Cardiac muscle cell (in vitro differentiated cells and primary cell): Measurements from ENCODE around the gene LHFPL6. TPM values are rescaled to one million over a fixed set of nuclear protein-coding genes. Genes with fewer than 3 reads are reported as not detected.
A peak's percentile ranks its signal among the peaks of the same experiment; 100 is the strongest.

Experiments
- DNase-seq, 2 donors: peaks; one replicate each; pipeline versions ENCODE4 v3.0.0 to v3.0.0-alpha.2; 2010 to 2017; ENCODE audit warnings: low read depth in 1 of 2, low spot score in 1 of 2
- H3K27ac ChIP-seq: fragments of 200-600 bp; sonication (generic); 2 replicates; pipeline ENCODE4 v1.5.1; 2016
- H3K27me3 ChIP-seq: fragments of 200-600 bp; sonication (generic); 2 replicates; pipeline ENCODE4 v1.6.0; 2016; ENCODE audit warnings: control low read depth
- H3K36me3 ChIP-seq: fragments of 200-600 bp; sonication (generic); 2 replicates; pipeline ENCODE4 v1.5.1; 2016; ENCODE audit warnings: control low read depth
- H3K4me1 ChIP-seq: fragments of 200-600 bp; sonication (generic); 2 replicates; pipeline ENCODE4 v1.8.1; 2017; ENCODE audit warnings: low read depth, mild to moderate bottlenecking, mixed run types
- H3K4me3 ChIP-seq: fragments of 200-600 bp; sonication (generic); 2 replicates; pipeline ENCODE4 v1.5.1; 2016; ENCODE audit warnings: mild to moderate bottlenecking
- H3K9me3 ChIP-seq: fragments of 200-600 bp; sonication (generic); 2 replicates; pipeline ENCODE4 v1.5.1; 2017; ENCODE audit warnings: low read depth, mild to moderate bottlenecking, control low read depth
- CTCF ChIP-seq: IDR thresholded peaks from 2 replicates; pipeline ENCODE4 v1.5.1; 2012; ENCODE audit warnings: low read depth, mild to moderate bottlenecking, low read length
- polyA plus RNA-seq: library from polyadenylated mRNA; unstranded; fragments of >200 nt; fragmentation: Nextera tagmentation; extraction: Ambion mirVana; gene quantifications from 2 replicates; pipeline ENCODE4 v1.2.1, GENCODE V29; 2016
- total RNA-seq: library from RNA; depleted of rRNA; stranded (reverse); fragments of >200 nt; gene quantifications from 2 replicates; pipeline ENCODE4 v1.2.3, GENCODE V29; 2016

Gene LHFPL6
- total and polyA plus RNA-seq, 2 experiments from 2014 or later: 10.0 to 19.2 TPM

DNA sequence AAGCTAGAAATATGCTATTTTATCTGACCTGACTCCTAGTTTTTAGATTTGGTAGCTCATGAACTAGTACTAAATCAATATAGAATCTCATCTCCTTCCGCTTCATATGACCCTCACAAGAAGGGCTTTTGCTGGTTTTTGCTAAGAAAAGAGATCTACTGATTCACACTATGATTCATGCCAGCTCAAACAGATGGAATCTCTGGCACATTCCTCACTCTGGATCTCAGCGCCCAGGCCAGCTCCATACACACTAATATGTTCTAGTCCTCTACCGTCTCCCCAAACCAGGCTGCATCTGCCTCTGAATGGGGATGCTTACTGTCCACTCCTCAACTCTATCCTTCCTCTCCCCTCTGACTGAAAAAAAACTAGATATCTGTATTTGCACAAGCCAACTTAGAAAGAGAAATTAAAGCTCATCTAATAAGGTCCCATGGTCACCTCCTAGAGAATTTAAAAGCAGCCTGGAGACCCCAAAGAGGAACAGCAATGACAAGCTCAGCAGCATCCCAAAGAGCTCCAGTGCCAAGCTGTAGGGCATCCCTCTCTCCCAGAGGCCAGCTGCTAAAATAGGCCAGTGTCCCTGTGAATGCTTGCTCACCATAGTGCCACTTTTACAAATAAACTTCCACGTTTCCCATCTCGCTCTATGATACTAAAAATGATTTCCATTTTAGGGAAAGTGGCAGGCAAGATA, 74.9 kb downstream of the LHFPL6 start:
- H3K27me3 ChIP-seq: peaks cover 3% of the 10 kb centered on the region

GRCh38 chr13:39527301-39527700, 75.7 kb downstream of the LHFPL6 start:
- no peak overlapping the region for H3K27ac ChIP-seq
- no peaks in the 10 kb centered on the region for H3K4me1 ChIP-seq
- H3K27me3 ChIP-seq: peaks cover 3% of the 10 kb centered on the region
- H3K4me3 ChIP-seq: no peak overlapping the region
- TF ChIP-seq CTCF: no peak
- DNase-seq: no peak
- H3K36me3 ChIP-seq: no peaks in the 10 kb centered on the region
- H3K9me3 ChIP-seq: no peaks in the 10 kb centered on the region

More for the DNA sequence above, 74.9 kb downstream of the LHFPL6 start:
- Histone ChIP-seq H3K27ac (no peak overlapping the region), H3K36me3 (no peaks in the 10 kb centered on the region), H3K9me3 (no peaks in the 10 kb centered on the region), H3K4me3 (no peak overlapping the region), H3K4me1 (no peaks in the 10 kb centered on the region)
- TF ChIP-seq CTCF: no peak
- DNase-seq: peak in 1 of 2 donors; percentile 83

GRCh38 chr13:39526499-39526898, 76.5 kb downstream of the LHFPL6 start:
- no peak for TF ChIP-seq CTCF
- no peak overlapping the region for H3K4me3 ChIP-seq
- H3K27ac ChIP-seq: no peak overlapping the region
- H3K9me3 ChIP-seq: no peaks in the 10 kb centered on the region
- no peaks in the 10 kb centered on the region for H3K27me3 ChIP-seq
- no peak for DNase-seq
- H3K36me3 ChIP-seq: no peaks in the 10 kb centered on the region
- H3K4me1 ChIP-seq: no peaks in the 10 kb centered on the region

- no peaks in the 10 kb centered on the region for H3K27me3 ChIP-seq
- H3K4me1 ChIP-seq: no peaks in the 10 kb centered on the region
- DNase-seq: no peak
- no peak overlapping the region for H3K27ac ChIP-seq
- H3K9me3 ChIP-seq: no peaks in the 10 kb centered on the region
- no peaks in the 10 kb centered on the region for H3K36me3 ChIP-seq
- no peak for TF ChIP-seq CTCF
- no peak overlapping the region for H3K4me3 ChIP-seq
These were observed 77.5 kb downstream of the LHFPL6 start for GRCh38 chr13:39525506-39525905.

DNA sequence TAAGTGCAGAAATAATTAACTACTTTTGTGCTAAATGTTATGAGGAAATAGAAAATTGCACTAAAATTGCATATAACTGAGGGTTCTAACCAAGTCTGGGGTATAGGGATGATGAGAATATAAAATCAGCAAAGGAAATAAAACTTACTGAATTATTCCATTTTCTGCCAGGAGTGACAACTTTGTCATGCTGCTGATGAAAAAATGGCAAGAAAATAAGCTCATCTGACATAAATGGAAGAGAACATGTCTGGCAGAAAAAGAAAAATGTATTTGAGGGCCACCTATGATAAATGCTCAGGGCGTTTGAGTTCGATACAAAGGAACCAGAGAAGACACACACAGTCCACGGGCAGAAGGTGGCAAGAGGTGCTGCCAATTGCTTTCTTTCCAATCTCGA, 78.2 kb downstream of the LHFPL6 start:
- TF ChIP-seq CTCF: no peak
- H3K36me3 ChIP-seq: no peaks in the 10 kb centered on the region
- H3K4me1 ChIP-seq: no peaks in the 10 kb centered on the region
- H3K27ac ChIP-seq: no peak overlapping the region
- DNase-seq: no peak
- H3K9me3 ChIP-seq: no peaks in the 10 kb centered on the region
- H3K27me3 ChIP-seq: no peaks in the 10 kb centered on the region
- H3K4me3 ChIP-seq: no peak overlapping the region
